HG02938 (cell line): ENCODE results near the gene HBM.
"Not testable (repeated sequence)": the region's sequence is repeated elsewhere in the genome, so short reads cannot be mapped to it uniquely, and the experiment has no call there.

Source experiments
- ATAC-seq: cut with Tn5 transposase; IDR thresholded peaks from one replicate; pipeline ENCODE4 v1.9.1; 2021; ENCODE audit warnings: mild to moderate bottlenecking, moderate library complexity; ENCODE audit not compliant: unreplicated experiment

Gene HBM

GRCh38 chr16:144797-145252, 21.0 kb upstream of the HBM start:
- no peak for ATAC-seq

GRCh38 chr16:146646-147045, 19.1 kb upstream of the HBM start:
- ATAC-seq = no peak

GRCh38 chr16:149024-149660, 16.6 kb upstream of the HBM start:
- ATAC-seq = no peak

- ATAC-seq = no peak
Observed at GRCh38 chr16:152141-153128, 13.3 kb upstream of the HBM start, which contains the start of gene HBZ. Gene HBZ, plus strand, starts transcription at chr16:152644. Its CDS starts 266 bp downstream, at chr16:152910.

- not testable (repeated sequence) for ATAC-seq
Observed at GRCh38 chr16:153129-153521, 12.7 kb upstream of the HBM start.

- not testable (repeated sequence) for ATAC-seq
Observed at GRCh38 chr16:153550-154216, 12.1 kb upstream of the HBM start.

- ATAC-seq = no peak
Observed at GRCh38 chr16:154217-155030, 11.4 kb upstream of the HBM start.

- ATAC-seq = no peak
Observed at GRCh38 chr16:155031-155398, 10.8 kb upstream of the HBM start.

- no peak for ATAC-seq
Observed at GRCh38 chr16:159136-159849, 6.5 kb upstream of the HBM start.

GRCh38 chr16:160242-160641, 5.5 kb upstream of the HBM start:
- not testable (repeated sequence) for ATAC-seq

- ATAC-seq = no peak
Observed at GRCh38 chr16:160691-161190, 5.0 kb upstream of the HBM start.

GRCh38 chr16:162271-162991, 3.3 kb upstream of the HBM start:
- no peak for ATAC-seq

GRCh38 chr16:163139-163538, 2.6 kb upstream of the HBM start:
- ATAC-seq = not testable (repeated sequence)

GRCh38 chr16:163696-164095, 2.1 kb upstream of the HBM start:
- ATAC-seq = not testable (repeated sequence)

- not testable (repeated sequence) for ATAC-seq
Observed at GRCh38 chr16:164134-164823, 1.5 kb upstream of the HBM start.

GRCh38 chr16:164827-165538, 795 bp upstream of the HBM start:
- ATAC-seq = no peak

GRCh38 chr16:166375-167121, 770 bp downstream of the HBM start:
- ATAC-seq = no peak
